WTC11 (cell line): ENCODE data around the gene SLIT3. TPM values are rescaled to one million over a fixed set of nuclear protein-coding genes. Genes with fewer than 3 reads are reported as not detected.

ENCODE experiments used
- ATAC-seq: fragments of 200-7000 bp; cut with Tn5 transposase; 2 replicates; pipeline ENCODE4 v1.10.0; 2021; ENCODE audit warnings: mild to moderate bottlenecking, moderate library complexity
- CTCF ChIA-PET: fragments of 300-600 bp; sonication (Branson Sonifier 250); formaldehyde crosslinking; loops from one replicate; lab custom pipeline; 2021; ENCODE audit warnings: antibody characterized with exemption; lab: Charles Lee
- POLR2A ChIA-PET: fragments of 350-600 bp; sonication (Branson Sonifier 250); formaldehyde crosslinking; loops from one replicate; lab custom pipeline; 2021; ENCODE audit warnings: antibody characterized with exemption; lab: Charles Lee
- DNase-seq: peaks from one replicate; pipeline ENCODE4 v3.0.0; 2021; ENCODE audit warnings: low spot score
- H3K27ac Mint-ChIP-seq: 2 replicates; pipeline ENCODE4 v1.8.0; 2021; ENCODE audit warnings: mixed read lengths
- H3K27me3 Mint-ChIP-seq: 2 replicates; pipeline ENCODE4 v1.8.0; 2021; ENCODE audit warnings: low read depth, mild to moderate bottlenecking, moderate library complexity, mixed read lengths
- H3K36me3 Mint-ChIP-seq: 2 replicates; pipeline ENCODE4 v1.8.0; 2021; ENCODE audit warnings: mixed read lengths
- H3K4me1 Mint-ChIP-seq: 2 replicates; pipeline ENCODE4 v1.8.0; 2022; ENCODE audit warnings: mixed read lengths
- H3K4me3 Mint-ChIP-seq: 2 replicates; pipeline ENCODE4 v1.8.0; 2021; ENCODE audit warnings: mild to moderate bottlenecking, moderate library complexity, mixed read lengths
- H3K9me3 Mint-ChIP-seq: 2 replicates; pipeline ENCODE4 v1.8.0; 2021; ENCODE audit warnings: mixed read lengths
- AFF4 ChIP-seq: sonication (generic); formaldehyde crosslinking; IDR thresholded peaks from 2 replicates; pipeline ENCODE4 v1.8.1; 2023; ENCODE audit warnings: mild to moderate bottlenecking, missing genetic modification reagents, borderline replicate concordance
- AR ChIP-seq: fragments of 250-450 bp; sonication (Bioruptor Pico); IDR thresholded peaks from 2 replicates; pipeline ENCODE4 v1.9.0; 2021; ENCODE audit warnings: mild to moderate bottlenecking
- GABPB1 ChIP-seq: sonication (generic); formaldehyde crosslinking; IDR thresholded peaks from 2 replicates; pipeline ENCODE4 v1.8.1; 2023; ENCODE audit warnings: mild to moderate bottlenecking, missing genetic modification reagents
- IRF2 ChIP-seq: sonication (generic); formaldehyde crosslinking; IDR thresholded peaks from 2 replicates; pipeline ENCODE4 v1.8.0; 2022; ENCODE audit warnings: low read depth, missing genetic modification reagents, borderline replicate concordance
- PRDM15 ChIP-seq: sonication (generic); formaldehyde crosslinking; IDR thresholded peaks from 2 replicates; pipeline ENCODE4 v1.8.0; 2022; ENCODE audit warnings: missing genetic modification reagents
- STAT6 ChIP-seq: sonication (generic); formaldehyde crosslinking; conservative IDR thresholded peaks from 2 replicates; pipeline ENCODE4 v1.8.1; 2023; ENCODE audit warnings: mild to moderate bottlenecking, low read depth, missing genetic modification reagents, moderate library complexity
- ZNF121 ChIP-seq: sonication (generic); formaldehyde crosslinking; IDR thresholded peaks from 2 replicates; pipeline ENCODE4 v1.8.0; 2023; ENCODE audit warnings: missing genetic modification reagents
- ZNF396 ChIP-seq: fragments of 250-450 bp; sonication (Bioruptor Pico); IDR thresholded peaks from 2 replicates; pipeline ENCODE4 v1.8.0; 2021; ENCODE audit warnings: mild to moderate bottlenecking, moderate library complexity, borderline replicate concordance
- ZNF423 ChIP-seq: fragments of 250-450 bp; sonication (Bioruptor Pico); IDR thresholded peaks from 2 replicates; pipeline ENCODE4 v2.1.2; 2022; ENCODE audit warnings: mild to moderate bottlenecking, moderate library complexity
- ZNF671 ChIP-seq: fragments of 250-450 bp; sonication (Bioruptor Pico); IDR thresholded peaks from 2 replicates; pipeline ENCODE4 v1.8.0; 2021; ENCODE audit warnings: mild to moderate bottlenecking
- total RNA-seq: library from RNA; stranded (reverse); gene quantifications from 3 replicates; pipeline ENCODE4 v1.2.3, GENCODE V29; 2021

SLIT3 gene
- total RNA-seq, 1 experiment from 2014 or later = 1.9 TPM

GRCh38 chr5:169256191-169256590, 44.7 kb downstream of the SLIT3 start:
- no peak overlapping the region for H3K4me3 Mint-ChIP-seq
- H3K27me3 Mint-ChIP-seq = no peaks in the 10 kb centered on the region
- no peaks in the 10 kb centered on the region for H3K9me3 Mint-ChIP-seq
- TF ChIP-seq AFF4 (CRISPR knock-in tag) = no peak
- TF ChIP-seq ZNF671 = no peak
- TF ChIP-seq ZNF396 (CRISPR knock-in tag) = no peak
- TF ChIP-seq PRDM15 = no peak
- H3K27ac Mint-ChIP-seq = no peak overlapping the region
- ATAC-seq (no peak), DNase-seq (no peak)
- H3K36me3 Mint-ChIP-seq = no peaks in the 10 kb centered on the region
- H3K4me1 Mint-ChIP-seq = 0 out of 2 replicates have a peak, but pooled peaks cover 3% of the 10 kb centered on the region
- CTCF ChIA-PET = no interaction called here
- POLR2A ChIA-PET = interaction anchor here (0.7 kb wide), 1 partner anchor 180 kb away, joined by 3 read pairs; no protein-coding TSS in a partner anchor

GRCh38 chr5:169253071-169253470, 47.9 kb downstream of the SLIT3 start:
- no peak overlapping the region for H3K27ac Mint-ChIP-seq

GRCh38 chr5:169251333-169252084, 49.4 kb downstream of the SLIT3 start:
- H3K36me3 Mint-ChIP-seq = no peaks in the 10 kb centered on the region
- H3K4me1 Mint-ChIP-seq = no peaks in the 10 kb centered on the region
- H3K27ac Mint-ChIP-seq = no peak overlapping the region
- no peaks in the 10 kb centered on the region for H3K9me3 Mint-ChIP-seq
- DNase-seq = no peak
- no peak overlapping the region for H3K4me3 Mint-ChIP-seq
- POLR2A ChIA-PET = no interaction called here
- CTCF ChIA-PET = interaction anchor here (0.9 to 1.6 kb wide), 2 partner anchors 13 to 49 kb away, joined by 3 to 5 read pairs; partner anchors contain the start of gene SLIT3
- no peaks in the 10 kb centered on the region for H3K27me3 Mint-ChIP-seq
- ATAC-seq = no peak
- TF ChIP-seq ZNF121 (CRISPR knock-in tag) (no peak), GABPB1 (no peak), STAT6 (no peak)

More at GRCh38 chr5:169253071-169253470, 47.9 kb downstream of the SLIT3 start:
- H3K4me3 Mint-ChIP-seq = no peak overlapping the region
- H3K9me3 Mint-ChIP-seq = no peaks in the 10 kb centered on the region
- ChIA-PET CTCF (no interaction called here), POLR2A (no interaction called here)
- no peaks in the 10 kb centered on the region for H3K27me3 Mint-ChIP-seq
- H3K36me3 Mint-ChIP-seq = no peaks in the 10 kb centered on the region
- TF ChIP-seq IRF2 (CRISPR knock-in tag) (no peak), AR (CRISPR knock-in tag) (no peak), ZNF423 (CRISPR knock-in tag) (no peak)
- ATAC-seq (no peak), DNase-seq (no peak)
- no peaks in the 10 kb centered on the region for H3K4me1 Mint-ChIP-seq
